Activated CD4-positive, alpha-beta T cell treated with anti-CD3 and anti-CD28 coated beads for 4 hours (primary cell): ENCODE data around the gene C10orf90.

Experiments used
- DNase-seq, 2 donors: peaks; one replicate each; pipeline ENCODE4 v3.0.0-alpha.2; 2020

Gene C10orf90

DNA sequence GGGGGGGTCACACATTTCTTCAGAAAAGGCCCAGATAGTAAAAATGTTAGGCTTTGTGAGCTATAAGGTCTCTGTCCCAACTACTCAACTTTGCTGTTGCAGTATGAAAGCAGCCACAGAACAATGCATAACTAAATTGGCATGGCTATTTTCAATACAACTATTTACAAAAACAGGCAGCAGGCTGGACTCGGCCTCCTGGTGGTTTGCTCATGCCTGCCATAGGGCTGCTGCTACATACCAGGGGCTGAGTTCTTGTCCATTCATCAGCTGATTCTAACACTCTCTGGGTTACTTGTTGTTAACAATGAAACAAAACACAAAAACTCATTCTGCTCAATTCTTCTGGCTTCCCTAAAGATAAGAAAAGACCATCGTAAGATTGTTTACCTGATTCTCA is 172.8 kb downstream of the C10orf90 start:
- DNase-seq, result no peak

DNA sequence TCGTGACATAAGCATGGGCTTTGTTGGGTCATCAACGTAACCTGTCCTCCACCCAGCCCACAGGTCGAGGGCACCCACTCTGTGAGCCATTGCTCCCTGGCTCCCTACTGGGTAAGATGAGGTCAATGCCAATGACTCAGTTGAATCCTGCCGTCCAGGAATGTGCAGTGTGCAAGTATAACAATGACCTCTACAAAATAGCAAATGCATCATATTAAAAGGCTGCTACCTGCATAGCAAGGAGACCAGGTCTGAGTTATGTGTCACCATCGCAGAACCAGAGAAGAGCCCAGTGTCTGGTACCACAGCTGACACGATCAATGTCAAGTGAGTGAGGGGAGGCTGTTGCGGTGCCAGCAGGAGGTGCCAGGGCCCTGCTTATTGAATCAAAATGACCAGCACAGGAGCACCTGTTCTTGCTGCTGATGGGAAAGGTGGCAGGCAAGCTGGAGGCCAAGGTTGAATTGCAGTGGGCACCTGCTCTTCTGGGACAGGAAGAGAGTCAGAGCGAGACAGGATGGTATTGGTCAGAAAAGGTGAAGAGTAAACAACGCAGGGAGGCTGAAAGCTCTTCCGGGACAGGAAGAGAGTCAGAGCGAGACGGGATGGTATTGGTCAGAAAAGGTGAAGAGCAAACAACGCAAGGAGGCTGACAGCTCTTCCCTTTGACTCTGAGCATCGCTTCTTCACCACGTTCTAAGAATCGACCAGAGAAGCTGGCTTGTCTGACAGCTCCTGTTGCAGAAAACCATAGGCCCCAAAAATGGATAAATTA is 173.5 kb downstream of the C10orf90 start:
- DNase-seq, result no peak

GRCh38 chr10:126491476-126491875 is 179.0 kb downstream of the C10orf90 start:
- DNase-seq, result no peak

GRCh38 chr10:126481181-126481580 is 189.3 kb downstream of the C10orf90 start:
- DNase-seq, result no peak

- no peak for DNase-seq
These were observed 189.8 kb downstream of the C10orf90 start for GRCh38 chr10:126480648-126481047.

DNA sequence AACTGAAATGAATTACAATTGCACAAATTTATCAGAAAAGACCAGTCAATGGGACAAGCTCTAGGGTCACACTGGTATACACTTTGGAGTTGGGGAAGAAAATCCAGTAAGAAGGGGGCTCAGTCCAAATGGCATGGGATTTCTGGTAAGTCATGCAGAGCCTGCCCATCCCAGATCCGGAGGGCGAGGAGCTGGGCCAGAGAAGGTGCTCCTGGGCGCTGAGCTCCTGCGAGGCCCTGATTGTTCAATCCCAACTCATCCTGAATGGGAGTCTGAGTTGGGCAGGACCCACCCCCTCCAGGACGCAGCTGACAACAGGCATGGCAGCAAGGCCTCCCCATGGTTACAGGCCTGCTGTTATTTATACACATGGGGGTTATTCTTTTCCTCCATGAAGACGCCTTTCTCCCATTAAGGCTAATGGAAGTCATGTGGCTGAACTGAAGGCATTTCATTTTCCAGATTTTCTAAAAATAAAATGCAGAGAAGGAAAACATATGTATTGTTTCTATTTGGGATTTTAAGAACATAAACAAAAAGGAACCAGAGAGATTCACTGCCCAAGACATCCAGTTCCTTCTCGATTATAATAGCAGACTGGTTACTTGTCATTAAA is 191.1 kb downstream of the C10orf90 start:
- no peak for DNase-seq

DNA sequence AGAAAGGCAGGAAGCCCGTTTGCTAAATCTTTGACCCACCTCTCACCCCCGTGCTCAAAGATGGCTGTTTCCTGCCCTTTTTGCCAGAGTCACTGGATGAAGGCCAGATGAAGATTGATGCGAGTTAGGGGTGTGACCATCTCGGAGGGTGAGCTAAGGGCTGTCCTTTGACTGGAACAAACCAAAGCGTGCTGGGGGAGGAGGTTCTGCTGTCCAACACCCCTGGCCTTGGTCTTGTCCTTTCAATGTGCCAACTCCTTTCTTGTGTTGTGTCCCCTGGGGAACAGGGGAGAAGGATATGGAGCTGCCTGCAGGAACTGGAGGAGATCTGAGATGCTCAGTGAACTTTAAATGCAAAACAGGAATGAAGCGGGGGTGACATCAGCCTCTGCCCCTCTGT is 191.9 kb downstream of the C10orf90 start:
- no peak for DNase-seq

- DNase-seq, result no peak
These were observed 194.2 kb downstream of the C10orf90 start for GRCh38 chr10:126476246-126476645.

DNA sequence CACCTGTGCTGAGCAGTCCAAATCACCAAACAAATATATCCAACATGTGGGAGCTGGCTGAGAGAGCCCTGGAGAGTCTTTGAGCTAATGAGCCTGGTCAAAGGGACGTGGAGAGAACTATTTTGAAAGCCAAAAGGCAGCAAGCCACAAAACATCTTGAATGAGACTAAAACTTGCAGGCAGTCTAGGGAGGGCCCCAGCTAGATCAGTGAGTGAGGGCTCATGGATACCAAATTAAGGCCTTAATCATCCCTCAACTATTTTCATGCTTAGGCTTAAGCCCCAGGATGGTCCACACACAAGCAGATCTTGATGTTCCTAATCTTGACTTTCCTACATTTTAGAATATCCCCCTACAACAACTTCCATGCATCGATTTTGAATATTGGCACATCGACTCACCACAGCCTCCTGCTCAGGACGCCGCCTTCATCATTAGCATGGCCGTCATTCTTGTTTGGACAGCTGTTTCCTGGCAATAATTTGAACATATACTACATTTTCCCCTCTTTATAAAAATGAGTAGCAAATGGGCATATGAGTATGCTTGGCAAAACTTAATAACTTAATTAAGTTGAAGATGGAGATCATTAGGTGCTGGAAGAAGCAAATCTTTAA is 195.3 kb downstream of the C10orf90 start:
- no peak for DNase-seq

DNA sequence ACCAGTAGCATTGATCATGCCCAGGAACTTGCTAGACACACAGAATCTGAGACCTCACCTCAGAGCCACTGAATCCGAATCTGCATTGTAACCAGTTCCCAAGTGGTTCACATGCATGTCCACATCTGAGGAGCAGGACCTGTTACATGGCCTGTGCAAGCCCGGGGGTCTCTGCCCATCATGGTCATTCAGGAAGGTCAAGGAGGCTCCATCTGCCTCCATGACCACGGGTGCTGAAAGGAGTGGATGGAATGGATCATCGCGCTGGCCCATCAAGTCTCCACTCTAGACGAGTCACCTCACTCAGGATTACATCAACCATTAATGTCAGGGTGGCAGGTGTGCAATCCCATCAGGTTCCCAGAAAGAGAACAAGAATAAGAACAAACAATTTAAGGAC is 196.5 kb downstream of the C10orf90 start:
- DNase-seq, result no peak

DNA sequence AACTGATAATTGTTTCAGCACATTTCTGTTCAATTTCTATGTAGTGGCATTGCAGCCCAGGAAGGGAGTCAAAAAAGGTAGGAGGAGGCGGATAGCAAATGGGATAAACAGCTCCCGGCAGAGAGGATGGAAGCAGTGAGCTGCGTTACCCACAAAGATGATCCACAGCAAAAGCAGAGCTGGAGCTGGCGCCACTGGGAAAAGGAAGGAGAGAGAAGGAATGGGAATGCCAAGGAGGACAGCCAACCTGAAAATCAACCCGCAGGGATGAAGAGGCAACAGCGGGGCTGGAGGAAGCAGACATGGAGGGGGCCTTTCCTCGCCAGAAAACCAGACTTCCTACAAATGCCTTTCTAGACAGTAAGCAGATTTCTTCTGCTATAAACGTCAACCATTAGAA is 199.5 kb downstream of the C10orf90 start:
- DNase-seq, result no peak

DNA sequence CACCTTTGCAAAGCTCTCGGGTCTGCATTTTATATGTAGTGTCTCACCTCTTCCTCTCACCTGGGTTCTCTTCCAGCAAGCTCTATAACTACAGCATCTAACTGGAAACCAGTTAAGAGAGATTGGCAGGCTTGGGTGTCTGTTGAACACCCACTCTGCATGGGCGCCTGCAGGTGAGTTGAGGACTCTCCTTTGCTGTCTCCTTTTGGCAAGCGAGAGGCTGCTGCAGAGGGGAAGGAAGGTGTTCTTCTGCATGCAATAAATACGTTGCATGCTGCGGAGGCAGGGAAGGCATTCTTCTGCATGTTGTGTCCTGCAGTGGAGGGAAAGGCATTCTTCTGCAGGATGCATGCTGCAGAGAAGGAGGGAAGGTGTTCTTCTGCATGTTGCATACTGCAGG is 200.8 kb downstream of the C10orf90 start:
- no peak for DNase-seq

GRCh38 chr10:126468876-126469643 is 201.4 kb downstream of the C10orf90 start:
- DNase-seq, result peak in 1 of 2 donors; percentile 5

GRCh38 chr10:126468467-126468866 is 202.0 kb downstream of the C10orf90 start:
- no peak for DNase-seq

GRCh38 chr10:126465771-126466170 is 204.7 kb downstream of the C10orf90 start:
- DNase-seq, result no peak

- no peak for DNase-seq
These were observed 207.2 kb downstream of the C10orf90 start for GRCh38 chr10:126463286-126463685.

- no peak for DNase-seq
These were observed 209.1 kb downstream of the C10orf90 start for GRCh38 chr10:126461289-126461940.

DNA sequence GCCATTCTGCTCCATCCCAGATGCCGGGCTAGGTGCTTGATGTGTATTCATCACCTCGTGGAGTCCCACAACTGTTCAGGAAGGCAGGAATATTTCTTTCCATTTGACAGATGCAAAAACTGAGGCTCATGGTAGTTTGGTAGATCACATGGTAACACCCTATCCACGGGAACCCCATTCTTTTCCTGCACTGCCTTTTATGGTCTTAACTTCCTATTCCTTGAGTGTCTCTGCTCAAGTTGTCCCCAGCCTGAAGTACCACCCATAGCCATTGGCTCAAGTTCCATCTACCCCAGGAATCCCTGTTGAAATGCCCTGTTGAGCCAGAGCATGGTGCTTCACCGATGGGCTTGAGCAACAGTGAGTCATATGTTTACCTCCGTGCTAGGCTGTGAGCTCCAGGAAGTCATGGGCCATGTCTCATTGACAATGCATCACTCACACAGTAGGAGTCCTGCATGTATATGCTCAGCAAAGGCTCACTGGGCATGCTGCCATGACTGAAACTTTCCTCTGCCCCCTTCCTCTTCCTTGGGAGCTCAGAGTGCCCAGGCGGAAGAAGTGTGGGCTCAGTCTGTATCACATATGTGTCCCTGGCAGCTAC is 210.5 kb downstream of the C10orf90 start:
- DNase-seq, result no peak

DNA sequence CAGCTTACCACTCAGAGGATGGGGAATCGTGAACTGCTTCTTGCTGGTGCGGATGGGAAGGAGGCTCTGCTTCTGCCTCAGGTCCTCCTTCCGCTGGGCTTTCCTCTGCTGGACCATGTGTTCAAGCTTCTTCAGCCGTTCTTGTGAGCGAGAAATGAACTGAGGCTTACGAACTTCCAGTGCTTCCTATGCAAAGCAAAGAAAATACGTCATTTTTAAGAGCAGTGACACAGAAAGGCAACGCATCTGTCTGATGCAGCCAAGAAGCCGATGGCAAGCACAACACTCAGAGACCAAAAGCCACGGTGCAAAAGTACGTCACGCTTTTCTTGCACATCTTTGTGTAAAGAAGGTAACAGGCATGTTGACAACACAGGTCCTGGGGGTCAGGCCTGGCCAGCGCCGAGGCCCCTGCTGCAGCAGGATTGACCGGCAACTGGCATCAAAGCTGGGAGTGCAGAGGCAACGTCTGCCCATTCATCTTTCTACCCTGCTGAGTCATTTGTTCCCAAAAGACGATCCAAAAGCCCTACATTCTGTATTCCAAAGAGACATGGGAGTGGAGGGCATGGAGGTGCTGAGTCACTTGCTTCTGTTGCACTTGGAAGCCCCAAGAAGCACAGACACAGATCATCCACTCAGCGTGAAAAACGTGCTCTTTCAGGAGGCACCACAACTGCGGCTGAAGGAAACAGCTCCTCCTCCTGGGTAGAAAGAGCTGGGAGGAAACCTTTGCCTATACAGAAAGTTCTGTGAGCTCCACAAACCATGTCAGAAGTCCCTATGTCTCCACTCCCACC is 211.3 kb downstream of the C10orf90 start:
- DNase-seq, result no peak

DNA sequence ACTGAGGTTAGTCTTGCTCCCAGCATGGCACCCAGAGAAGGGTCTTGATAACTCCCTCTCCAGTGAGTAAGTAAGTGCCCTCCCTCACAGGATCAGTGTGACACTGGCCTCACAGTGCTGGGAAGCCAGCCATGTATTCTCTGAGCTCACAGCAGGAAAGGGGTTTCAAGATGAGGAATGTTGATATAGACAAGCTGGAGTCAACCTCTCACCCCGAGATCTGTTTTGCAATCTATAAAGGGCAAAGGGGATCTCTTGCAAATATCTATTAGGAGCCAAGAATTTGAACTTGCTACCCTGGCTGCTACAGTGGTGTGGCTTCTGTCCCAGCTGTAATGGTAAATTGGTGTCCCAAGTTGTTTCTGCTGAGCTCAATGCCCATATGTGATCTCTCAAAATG is 212.0 kb downstream of the C10orf90 start:
- DNase-seq, result no peak

DNA sequence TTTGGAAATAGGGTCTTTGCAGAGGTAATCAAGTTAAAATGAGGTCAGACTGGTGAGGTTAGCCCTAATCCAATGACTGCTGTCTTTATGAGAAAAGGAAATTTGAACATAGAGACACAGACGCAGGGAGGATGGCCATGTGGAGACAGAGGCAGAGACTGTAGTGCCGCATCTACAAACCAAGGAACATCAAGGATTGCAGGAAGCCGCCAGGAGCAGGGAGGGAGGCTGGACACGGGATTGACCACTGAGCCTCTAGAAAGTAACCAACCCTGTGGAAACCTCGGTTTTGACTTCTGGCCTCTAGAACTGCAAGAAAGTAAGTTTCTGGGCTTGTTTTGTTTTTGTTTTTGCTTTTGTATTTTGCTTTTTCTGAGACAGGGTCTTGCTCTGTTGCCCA is 213.9 kb downstream of the C10orf90 start:
- DNase-seq, result no peak
